Left cardiac atrium (tissue), 4 donors: ENCODE results near the gene SERTAD1. TPM values are rescaled to one million over a fixed set of nuclear protein-coding genes. Genes with fewer than 3 reads are reported as not detected.
A peak's percentile ranks its signal among the peaks of the same experiment; 100 is the strongest.
"Not testable (repeated sequence)": the region's sequence is repeated elsewhere in the genome, so short reads cannot be mapped to it uniquely, and the experiment has no call there.

Source experiments
- ATAC-seq, 2 donors: fragments of 200-7000 bp; cut with Tn5 transposase; one replicate each; pipeline ENCODE4 v1.9.1; 2020; ENCODE audit warnings: mild to moderate bottlenecking in 2 of 2, moderate library complexity in 2 of 2
- DNase-seq: peaks from one replicate; pipeline ENCODE4 v3.0.0-alpha.2; 2020
- intact Hi-C, 2 donors: fragments of 100-400 bp; cut with DNase I; formaldehyde crosslinking; loops; one replicate each; pipeline versions ENCODE4 v1.14.1 to v1.15.1; 2022 to 2023
- long read RNA-seq: library from polyadenylated mRNA; unstranded; transcript quantifications from one replicate; pipeline ENCODE4 v2.0.0, GENCODE V29; 2021
- total RNA-seq, 2 donors: library from RNA; stranded (reverse); fragmentation: NEBNext Ultra II Directional; extraction: Animal tissue kit (Norgen Biotek cat#: 25700); gene quantifications; one replicate each; pipeline ENCODE4 v1.2.1, GENCODE V29; 2021
- donor health status: DM: no; HTN: yes; CAD: no.
- donor health status: DM: no; HTN: yes; CAD: no; lungs with severe emphysema.
- donor health status: DM: yes; HTN: yes; CAD: no.
- donor health status: Dilated cardiomyopathy.

Gene SERTAD1, protein sequence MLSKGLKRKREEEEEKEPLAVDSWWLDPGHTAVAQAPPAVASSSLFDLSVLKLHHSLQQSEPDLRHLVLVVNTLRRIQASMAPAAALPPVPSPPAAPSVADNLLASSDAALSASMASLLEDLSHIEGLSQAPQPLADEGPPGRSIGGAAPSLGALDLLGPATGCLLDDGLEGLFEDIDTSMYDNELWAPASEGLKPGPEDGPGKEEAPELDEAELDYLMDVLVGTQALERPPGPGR
- total RNA-seq = 10 to 100 TPM in 1 of 2 donors, 1 to 10 TPM in 1; 9.4 to 17.0 TPM
- long read RNA-seq, transcript SERTAD1-201 (2 exons, 2,114 nt) = major isoform, 14 of 14 reads
- long read RNA-seq, partial matches to known transcripts = 0 of 14 reads
- long read RNA-seq, other reads (novel, unspliced or antisense) = 0 of 14 reads

DNA sequence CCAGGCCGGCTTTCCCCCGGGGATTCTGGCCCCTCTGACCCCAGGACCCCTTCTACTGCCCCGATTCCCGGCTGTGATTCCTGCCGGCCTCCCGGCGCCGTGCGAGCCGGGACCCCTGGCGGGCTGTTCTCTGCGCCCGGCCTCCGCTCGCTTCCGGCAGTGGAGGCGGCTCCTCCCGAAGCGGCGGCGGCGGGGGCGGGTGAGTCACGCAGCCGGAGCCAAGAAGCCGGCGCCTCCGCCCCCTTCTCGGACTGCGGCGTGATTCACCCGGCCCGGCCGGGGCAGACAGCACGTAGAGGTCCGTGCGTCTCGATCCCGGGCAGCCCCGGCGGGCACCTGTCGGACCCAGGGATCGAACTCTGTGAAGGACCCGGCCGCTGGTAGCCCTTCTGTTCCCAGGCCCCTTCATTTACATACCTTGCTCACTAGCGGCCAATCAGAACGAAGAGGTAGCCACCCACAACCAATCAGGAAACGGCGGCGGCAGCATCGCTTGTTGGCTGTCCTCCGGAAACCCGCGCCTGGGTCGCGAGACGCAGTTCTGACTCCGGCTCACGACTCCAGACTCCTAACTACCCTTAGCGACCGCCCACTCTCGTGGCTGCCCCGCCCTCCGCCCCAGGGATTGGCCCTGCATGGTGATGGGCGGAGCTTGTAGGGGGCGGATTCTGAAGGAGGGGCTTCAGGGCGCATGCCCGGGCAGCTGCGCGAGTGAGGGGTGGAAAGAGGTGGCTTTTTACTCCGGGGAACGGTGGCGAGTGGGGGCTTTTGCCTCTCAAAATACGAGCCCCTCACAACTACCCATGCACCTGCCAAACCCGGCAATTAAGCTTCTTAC, at the start of gene SERTAD1:
TSS of gene SERTAD1 (minus strand) at position 543 of the 838 bp plus-strand sequence. CDS start 2,446 bp downstream, outside the sequence.
- DNase-seq (peak; percentile 100), ATAC-seq (peak; percentile 93 to 95)
- intact Hi-C loops = loop anchor here in 1 of 2 donors (2.0 kb wide), 1 partner anchor 17 kb away; no protein-coding TSS in a partner anchor

DNA sequence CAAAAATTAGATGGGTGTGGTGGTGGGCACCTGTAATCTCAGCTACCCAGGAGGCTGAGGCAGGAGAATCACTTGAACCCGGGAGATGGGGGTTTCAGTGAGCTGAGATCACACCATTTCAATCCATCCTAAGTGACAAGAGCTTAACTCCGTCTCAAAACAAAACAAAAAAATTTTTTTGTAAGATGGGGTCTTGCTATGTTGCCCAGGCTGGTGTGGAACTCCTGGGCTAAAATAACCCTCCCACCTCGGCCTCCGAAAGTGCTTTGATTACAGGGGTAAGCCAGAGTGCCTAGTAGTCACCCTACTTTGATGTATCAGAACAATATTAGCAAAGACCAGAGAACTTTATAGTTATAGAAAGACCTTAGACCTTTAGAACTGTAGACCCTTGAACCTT, 48.9 kb upstream of the SERTAD1 start:
- no peak for DNase-seq
- intact Hi-C loops = no loop called here
- no peak for ATAC-seq

DNA sequence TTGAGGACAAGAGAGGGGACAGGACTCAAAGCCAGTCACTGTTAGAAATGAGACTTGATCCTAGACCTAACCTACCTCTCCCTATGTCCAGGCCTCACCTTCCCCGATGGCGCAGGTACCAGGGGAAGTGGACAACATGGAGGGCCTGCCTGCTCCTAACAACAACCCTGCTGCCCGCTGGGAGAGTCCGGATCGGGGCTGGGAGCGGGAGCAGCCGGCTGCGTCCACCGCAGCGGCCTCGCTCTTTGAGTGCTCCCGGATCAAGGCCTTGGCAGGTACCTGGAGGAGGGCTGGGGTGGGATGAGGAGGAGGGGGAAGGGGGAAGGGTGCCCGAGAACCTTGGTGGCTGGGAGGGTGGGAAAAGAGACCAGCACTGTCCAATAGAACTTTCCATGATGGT, 46.7 kb upstream of the SERTAD1 start:
- ATAC-seq (no peak), DNase-seq (no peak)
- intact Hi-C loops = no loop called here

DNA sequence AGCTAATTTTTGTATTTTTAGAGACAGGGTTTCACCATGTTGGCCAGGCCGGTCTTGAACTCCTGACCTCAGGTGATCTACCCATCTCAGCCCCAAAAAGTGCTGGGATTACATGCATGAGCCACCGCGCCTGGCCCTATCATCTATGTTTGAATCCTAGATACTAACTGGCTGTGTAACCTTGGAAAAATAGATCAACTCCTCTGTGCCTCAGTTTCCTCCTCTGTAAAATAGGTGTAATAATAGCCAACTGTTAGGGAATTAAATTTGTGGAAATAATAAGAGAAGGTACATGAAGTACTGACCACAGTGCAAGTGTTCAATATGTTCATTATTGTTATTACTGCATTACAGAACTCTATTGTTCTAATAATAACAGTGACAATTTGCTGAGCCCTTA, 45.3 kb upstream of the SERTAD1 start:
- DNase-seq = no peak
- intact Hi-C loops = no loop called here
- ATAC-seq = no peak

DNA sequence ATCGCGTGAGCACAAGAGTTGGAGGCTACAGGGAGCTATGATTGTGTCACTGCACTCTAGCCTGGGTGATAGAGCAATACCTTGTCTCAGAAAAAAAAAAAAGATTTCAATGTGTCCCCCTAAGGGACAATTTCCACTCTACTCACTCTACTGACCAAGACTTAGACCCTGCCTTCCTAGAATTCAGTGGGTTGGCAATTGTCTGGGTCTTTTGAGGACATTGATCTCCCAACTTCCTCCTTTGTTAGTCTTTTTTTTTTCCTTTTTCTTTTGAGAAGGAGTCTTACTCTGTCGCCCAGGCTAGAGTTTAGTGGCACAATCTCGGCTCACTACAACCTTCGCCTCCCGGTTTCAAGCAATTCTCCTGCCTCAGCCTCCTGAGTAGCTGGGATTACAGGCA, 43.2 kb upstream of the SERTAD1 start:
- no peak for DNase-seq
- intact Hi-C loops = loop anchor here in 1 of 2 donors (5.0 kb wide), 1 partner anchor 133 kb away; the partner anchor contains the start of gene LTBP4
- ATAC-seq = no peak

DNA sequence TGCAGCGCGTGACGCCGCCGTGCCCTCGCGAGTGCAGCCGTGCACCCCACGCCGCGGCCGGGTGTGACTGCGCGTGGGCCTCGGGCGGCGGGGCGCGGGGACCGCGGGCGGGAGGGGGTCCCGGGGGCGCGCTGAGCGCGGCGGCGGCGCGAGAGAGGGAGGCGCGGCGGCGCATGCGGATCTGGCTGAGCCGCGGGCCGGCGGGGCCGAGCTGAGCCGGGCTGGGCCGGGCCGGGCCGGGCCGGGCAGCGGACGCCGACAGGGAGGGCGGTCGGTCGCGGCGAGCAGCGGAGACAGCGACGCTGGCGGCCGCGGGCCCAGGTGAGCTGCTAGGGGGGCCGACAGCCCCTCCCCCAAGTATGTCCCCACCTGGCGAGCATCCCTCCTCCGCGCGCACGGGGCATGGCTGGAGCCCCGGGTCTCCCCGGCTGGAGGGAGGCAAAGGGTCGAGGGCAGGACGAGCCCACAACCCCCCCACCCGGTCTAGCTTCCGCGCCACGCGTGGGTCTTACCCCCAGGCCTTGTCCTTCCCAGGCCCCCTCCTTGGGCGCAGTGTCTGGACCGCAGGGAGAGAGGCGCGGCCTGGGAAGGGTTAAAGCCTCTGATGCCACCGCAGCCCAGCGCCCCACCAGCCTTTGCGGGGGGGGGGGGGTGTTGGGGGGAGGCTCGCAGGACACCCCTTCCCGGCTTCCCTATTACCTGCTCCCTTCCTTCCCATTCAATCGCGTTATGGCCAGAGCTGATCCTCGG, 41.4 kb upstream of the SERTAD1 start, which contains the start of gene SPTBN4:
TSS of gene SPTBN4 (plus strand) at position 17 of the 750 bp plus-strand sequence. CDS start 5,621 bp downstream, outside the sequence.
- peak in 1 of 2 donors; percentile 2 for ATAC-seq
- intact Hi-C loops = loop anchor here in 1 of 2 donors (5.0 kb wide), 1 partner anchor 135 kb away; the partner anchor contains the start of gene LTBP4
- no peak for DNase-seq

DNA sequence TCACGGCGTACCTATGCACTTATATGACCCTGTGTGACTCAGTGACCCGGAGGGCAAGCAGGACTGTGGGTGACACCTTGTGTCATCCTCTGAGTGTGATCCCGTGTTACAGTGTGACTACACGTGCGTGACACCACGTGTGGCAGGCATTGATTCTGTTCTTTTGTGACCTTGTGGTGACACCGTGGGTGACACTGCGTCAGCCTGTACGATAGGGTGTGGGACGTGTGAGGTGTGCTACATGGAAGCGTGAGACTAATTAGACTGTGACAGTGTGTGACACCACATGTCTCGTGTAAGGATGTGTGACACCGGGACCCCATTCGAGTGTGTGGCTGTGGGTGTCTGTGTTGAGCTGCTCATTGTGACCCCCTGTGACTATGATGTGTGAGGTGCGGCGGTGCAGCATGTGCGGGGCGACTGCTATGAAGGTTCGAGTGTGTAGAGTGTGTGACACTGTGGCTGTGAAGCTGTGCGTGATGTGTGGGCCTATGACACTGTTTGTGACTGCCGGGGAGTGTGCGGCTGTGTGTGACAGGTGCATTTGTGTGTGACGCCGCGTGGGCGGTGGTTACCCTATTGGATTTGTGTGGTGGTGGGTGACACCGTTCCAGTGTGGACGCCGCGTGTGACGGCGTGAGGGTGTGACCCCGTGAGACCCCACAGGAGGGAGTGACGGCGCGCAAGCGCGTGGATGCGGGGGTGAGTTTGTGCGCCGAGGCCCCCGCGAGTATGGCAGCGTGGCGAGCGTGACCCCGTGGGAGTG, 40.6 kb upstream of the SERTAD1 start:
- ATAC-seq (peak in 1 of 2 donors; percentile 5), DNase-seq (peak; percentile 45)
- intact Hi-C loops = loop anchor here in 1 of 2 donors (5.0 kb wide), 1 partner anchor 136 kb away; the partner anchor contains the start of gene LTBP4

DNA sequence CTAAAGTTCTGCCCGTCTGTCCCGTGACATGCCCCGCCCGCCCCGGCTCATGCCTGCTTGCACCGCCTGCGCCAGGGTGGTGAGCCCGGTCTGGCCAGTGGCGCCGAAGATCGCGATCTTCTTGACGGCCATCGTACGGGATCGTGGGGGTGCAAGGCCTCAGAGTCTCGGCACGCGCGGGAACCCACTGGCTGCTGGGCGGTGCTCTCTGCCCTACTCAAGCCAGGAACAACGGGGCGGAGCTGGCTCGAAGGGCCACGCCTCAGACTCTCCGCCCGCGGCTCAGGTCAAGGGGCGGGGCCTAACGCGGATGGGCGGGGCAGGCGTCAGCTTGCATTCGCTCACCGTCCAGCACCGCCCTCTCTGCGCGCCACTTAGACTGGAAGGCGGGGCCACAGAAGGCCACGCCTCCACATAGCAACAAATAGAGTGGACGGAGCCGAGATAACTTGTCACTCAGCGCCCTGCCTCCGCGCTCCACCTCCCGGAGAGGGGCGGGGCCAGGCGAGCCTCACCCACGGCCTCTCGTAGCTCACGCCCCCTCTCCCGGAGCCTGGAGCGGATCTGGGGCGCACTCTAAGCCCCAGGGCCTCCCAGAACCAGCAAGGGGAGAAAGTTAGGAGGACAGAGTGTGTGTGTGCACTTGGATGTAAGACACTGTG, 39.9 kb upstream of the SERTAD1 start, which contains the start of gene BLVRB:
TSS of gene BLVRB (minus strand) at position 189 of the 662 bp plus-strand sequence. CDS start at position 132, 57 bp downstream.
- ATAC-seq (peak; percentile 94 to 95), DNase-seq (peak; percentile 100)
- intact Hi-C loops = loop anchor here in 1 of 2 donors (5.0 kb wide), 1 partner anchor 137 kb away; the partner anchor contains the start of gene LTBP4

DNA sequence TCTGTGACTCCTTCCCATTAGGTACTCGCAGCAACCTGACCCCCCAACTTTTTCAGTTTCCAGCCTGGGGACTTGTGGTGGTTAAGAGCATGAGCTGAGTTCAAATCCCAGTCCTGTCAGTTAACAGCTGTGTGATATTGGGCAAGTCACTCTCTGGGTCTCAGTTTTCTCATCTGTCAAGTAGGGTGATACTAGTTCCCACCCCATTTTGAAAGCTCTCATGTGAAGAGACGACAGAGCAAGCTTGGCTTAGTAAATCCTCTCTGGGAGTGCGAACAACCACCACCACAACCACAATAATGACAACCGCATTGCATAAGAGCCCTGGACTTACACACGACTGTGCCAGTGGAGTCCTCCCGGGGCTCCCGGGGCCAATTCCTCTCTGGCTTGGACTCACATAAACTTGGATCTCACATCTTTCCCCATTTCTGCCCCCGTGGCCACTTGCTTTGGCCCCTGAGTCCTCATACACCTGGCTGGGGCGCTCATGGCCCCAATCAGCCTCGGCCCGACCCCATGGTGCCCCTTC, 39.3 kb upstream of the SERTAD1 start:
- intact Hi-C loops = loop anchor here in 1 of 2 donors (5.0 kb wide), 1 partner anchor 137 kb away; the partner anchor contains the start of gene LTBP4
- ATAC-seq (peak; percentile 9 to 21), DNase-seq (no peak)

DNA sequence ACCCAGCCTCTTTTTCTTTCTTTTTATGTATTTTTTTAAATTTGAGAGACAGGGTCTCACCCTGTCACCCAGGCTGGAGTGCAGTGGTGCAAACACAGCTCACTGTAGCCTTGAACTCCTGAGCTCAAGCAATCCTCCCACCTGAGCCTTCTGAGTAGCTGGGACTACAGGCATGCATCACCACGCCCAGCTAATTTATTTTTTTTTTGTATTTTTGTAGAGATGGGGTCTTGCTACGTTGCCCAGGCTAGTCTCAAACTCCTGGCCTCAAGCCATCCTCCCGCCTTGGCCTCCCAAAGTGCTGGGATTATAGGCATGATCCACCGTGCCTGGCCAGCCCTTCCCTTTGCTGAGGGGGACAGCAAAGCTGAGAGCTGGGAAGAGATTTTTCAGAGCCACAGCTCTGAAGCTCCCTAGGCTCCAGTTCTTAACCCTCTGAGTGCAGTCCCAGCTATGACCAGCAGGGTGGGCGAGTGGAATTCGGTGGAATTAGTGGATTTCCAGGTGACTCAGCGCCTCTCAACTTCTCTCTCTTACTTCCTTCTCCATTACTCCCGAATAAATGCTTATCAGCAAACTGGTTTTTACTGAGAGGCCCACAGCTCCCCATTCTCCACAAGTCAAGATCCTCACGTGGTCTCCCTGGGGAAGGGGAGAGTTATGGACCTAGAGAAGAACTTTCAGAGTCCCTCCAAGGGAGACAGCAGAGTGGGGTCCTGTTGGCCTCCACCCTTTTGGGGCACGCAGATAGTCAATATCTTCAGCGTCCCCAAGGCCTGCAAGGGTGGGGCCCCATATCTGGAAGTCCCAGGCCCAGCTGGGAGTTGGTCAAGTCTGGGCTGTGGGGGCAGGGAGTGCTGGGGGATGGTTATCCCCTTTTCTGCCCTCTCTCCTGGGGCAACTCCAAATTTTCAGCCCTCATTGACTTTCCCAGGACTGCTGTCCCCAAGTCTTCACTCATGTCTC, 38.5 kb upstream of the SERTAD1 start:
- ATAC-seq (peak in 1 of 2 donors; percentile 45), DNase-seq (peak; percentile 87)
- intact Hi-C loops = loop anchor here in 1 of 2 donors (5.0 kb wide), 1 partner anchor 138 kb away; the partner anchor contains the start of gene LTBP4

DNA sequence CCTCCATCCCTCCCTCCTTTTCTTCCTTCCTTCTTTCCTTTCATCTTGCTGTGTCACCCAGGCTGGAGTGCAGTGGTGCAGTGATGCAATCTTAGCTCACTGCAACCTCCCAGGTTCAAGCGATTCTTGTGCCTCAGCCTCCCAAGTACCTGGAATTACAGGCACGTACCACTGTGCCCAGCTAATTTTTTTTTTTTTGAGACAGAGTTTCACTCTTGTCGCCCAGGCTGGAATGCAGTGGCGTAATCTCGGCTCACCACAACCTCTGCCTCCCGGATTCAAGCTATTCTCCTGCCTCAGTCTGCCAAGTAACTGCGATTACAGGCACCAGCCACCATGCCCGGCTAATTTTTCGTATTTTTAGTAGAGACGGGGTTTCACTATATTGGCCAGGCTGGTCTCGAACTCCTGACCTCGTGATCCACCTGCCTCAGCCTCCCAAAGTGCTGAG, 37.8 kb upstream of the SERTAD1 start:
- ATAC-seq, DNase-seq, intact Hi-C loops: not testable (repeated sequence)

DNA sequence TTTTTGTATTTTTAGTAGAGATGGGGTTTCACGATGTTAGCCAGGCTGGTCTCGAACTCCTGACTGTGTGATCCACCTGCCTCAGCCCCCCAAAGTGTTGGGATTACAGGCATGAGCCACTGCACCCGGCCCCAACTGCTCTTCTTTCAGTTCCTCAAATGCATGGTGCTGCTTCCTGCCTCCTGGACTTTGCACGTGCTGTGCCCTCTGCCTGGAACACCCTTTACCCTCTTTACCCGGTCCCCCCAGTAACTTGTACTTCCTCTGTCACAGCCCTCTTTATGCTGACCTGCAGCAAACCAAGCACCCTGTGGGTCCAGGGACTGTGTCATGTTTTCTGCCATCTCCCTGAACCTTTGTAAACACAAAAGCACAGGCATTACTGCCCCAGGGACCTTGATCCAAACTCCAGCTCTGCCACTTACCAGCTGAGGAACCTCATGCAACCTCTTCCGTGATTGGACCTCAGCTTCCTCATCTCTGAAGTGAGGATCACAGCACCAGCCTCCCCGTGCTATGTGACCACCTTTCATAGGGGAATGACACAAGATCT, 36.0 kb upstream of the SERTAD1 start:
- ATAC-seq (no peak), DNase-seq (peak; percentile 39)
- intact Hi-C loops = no loop called here

DNA sequence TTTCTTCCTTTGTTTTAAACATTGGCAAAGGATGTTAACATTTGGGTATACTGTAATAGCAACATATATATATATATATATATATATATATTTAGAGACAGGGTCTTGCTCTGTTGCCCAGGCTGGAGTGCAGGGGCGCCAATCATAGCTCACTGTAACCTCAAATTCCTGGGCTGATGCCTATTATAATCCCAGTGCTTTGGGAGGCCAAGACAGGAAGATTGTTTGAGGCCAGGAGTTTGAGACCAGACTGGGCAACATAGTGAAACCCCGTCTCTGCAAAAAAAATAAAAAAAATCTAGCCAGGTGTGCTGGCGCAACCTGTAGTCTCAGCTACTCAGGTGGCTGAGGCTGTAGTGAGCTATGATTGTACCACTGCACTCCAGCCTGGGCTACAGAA, 34.4 kb upstream of the SERTAD1 start:
- intact Hi-C loops = no loop called here
- DNase-seq = no peak
- no peak for ATAC-seq

DNA sequence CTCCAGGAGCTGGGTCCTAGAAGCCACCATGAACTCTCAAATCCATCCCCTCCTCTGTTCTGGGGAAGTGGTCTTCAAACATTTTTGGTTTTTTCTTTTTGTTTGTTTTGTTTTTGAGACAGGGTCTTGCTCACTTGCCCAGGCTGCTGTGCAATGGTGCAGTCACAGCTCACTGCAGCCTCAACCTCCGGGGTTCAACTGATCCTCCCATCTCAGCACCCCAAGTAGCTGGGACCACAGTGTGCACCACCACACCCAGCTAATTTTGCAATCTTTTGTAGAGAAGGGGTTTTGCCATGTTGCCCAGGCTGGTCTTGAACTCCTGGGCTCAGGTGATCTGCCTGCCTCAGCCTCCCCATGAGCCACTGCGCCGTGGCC, 32.8 kb upstream of the SERTAD1 start:
- ATAC-seq = no peak
- intact Hi-C loops = no loop called here
- DNase-seq = no peak

DNA sequence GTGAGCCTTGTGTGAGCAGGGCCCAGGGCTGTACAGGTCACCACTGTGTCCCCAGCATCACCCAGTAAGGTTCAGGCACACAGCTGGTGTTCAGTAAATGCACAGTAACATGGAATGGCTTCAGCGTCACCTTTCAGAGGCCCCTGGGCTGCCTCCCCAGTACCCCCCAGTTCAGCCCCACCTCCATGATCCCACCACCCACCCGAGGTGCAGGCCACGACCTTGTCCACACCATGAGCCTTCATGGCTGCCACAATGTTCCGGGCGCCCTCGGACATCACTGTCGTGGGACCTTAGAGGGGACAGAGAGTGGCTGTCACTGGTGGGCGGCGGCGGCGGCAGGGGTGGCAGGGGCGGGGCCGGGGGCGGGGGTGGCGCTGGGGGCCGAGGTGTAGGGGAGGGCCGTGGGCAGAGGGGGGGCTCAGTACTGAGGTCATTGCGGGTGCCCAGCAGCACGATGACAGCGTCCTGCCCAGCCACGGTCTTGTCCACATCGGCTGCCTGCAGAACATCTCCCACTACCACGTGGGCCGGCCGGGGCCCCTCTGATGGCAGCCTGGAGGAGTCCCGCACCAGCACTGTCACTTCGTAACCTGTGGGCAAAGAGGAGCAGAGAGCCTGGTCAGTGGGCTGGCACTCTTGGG, 32.3 kb upstream of the SERTAD1 start:
- DNase-seq (no peak), ATAC-seq (no peak)
- intact Hi-C loops = no loop called here
